Stimulated activated CD4-positive, alpha-beta T cell treated with anti-CD3 and anti-CD28 coated beads, Interleukin-12 subunit alpha, Interleukin-12 subunit beta, amount 100 ng/mL, for 4 hours (primary cell): ENCODE data around the gene LRRC8A.
"Not testable (repeated sequence)": the region's sequence is repeated elsewhere in the genome, so short reads cannot be mapped to it uniquely, and the experiment has no call there.

Experiments
- DNase-seq: peaks from one replicate; pipeline ENCODE4 v3.0.0-alpha.2; 2020

Gene LRRC8A

GRCh38 chr9:128923493-128923883, 41.6 kb downstream of the LRRC8A start:
- DNase-seq: no peak

- peak; percentile 46 for DNase-seq
Measured at GRCh38 chr9:128927731-128928411, 45.9 kb downstream of the LRRC8A start.

GRCh38 chr9:128928624-128929023, 46.7 kb downstream of the LRRC8A start:
- DNase-seq: no peak

- DNase-seq: no peak
Measured at GRCh38 chr9:128929560-128929959, 47.6 kb downstream of the LRRC8A start.

- no peak for DNase-seq
Measured at GRCh38 chr9:128933731-128934130, 51.8 kb downstream of the LRRC8A start.

GRCh38 chr9:128936171-128936865, 54.4 kb downstream of the LRRC8A start:
- no peak for DNase-seq

- DNase-seq: no peak
Measured at GRCh38 chr9:128937310-128938165, 55.6 kb downstream of the LRRC8A start.

- DNase-seq: no peak
Measured at GRCh38 chr9:128940271-128940921, 58.5 kb downstream of the LRRC8A start.

GRCh38 chr9:128940946-128941755, 59.2 kb downstream of the LRRC8A start:
- DNase-seq: no peak

- no peak for DNase-seq
Measured at GRCh38 chr9:128943832-128944620, 62.1 kb downstream of the LRRC8A start.

GRCh38 chr9:128944966-128945365, 63.0 kb downstream of the LRRC8A start:
- not testable (repeated sequence) for DNase-seq

GRCh38 chr9:128945798-128946501, 64.0 kb downstream of the LRRC8A start:
- DNase-seq: no peak

- peak; percentile 27 for DNase-seq
Measured at GRCh38 chr9:128946571-128947276, 64.8 kb downstream of the LRRC8A start.

- DNase-seq: no peak
Measured at GRCh38 chr9:128947277-128947526, 65.3 kb downstream of the LRRC8A start.

GRCh38 chr9:128947527-128948301, 65.8 kb downstream of the LRRC8A start, which contains the start of the genes DOLK and NUP188:
Gene DOLK, minus strand, starts transcription at chr9:128947603. Its CDS starts 300 bp downstream, at chr9:128947303.
Gene NUP188, plus strand, starts transcription at chr9:128947699. Its CDS starts 21 bp downstream, at chr9:128947720.
- peak; percentile 100 for DNase-seq

- DNase-seq: not testable (repeated sequence)
Measured at GRCh38 chr9:128961403-128961802, 79.5 kb downstream of the LRRC8A start.
